Trophoblast cell (in vitro differentiated cells and primary cell): Measurements from ENCODE around the gene ZKSCAN8.

Source experiments
- DNase-seq, 2 donors: peaks; one replicate each; pipeline ENCODE4 v3.0.0-alpha.2; 2016
- H2AFZ ChIP-seq: 2 replicates; pipeline ENCODE4 v1.6.1; 2013; ENCODE audit warnings: low read length, moderate library complexity, mild to moderate bottlenecking; ENCODE audit not compliant: insufficient read depth, poor library complexity
- H2AK5ac ChIP-seq: 2 replicates; pipeline ENCODE4 v1.6.1; 2013; ENCODE audit warnings: mild to moderate bottlenecking, low read length
- H2BK120ac ChIP-seq: 2 replicates; pipeline ENCODE4 v1.6.1; 2013; ENCODE audit warnings: low read length, mild to moderate bottlenecking, moderate library complexity; ENCODE audit not compliant: insufficient read depth, poor library complexity
- H2BK12ac ChIP-seq: 2 replicates; pipeline ENCODE4 v1.6.1; 2013; ENCODE audit warnings: mild to moderate bottlenecking, low read length, moderate library complexity
- H2BK5ac ChIP-seq: 2 replicates; pipeline ENCODE4 v1.6.1; 2013; ENCODE audit warnings: low read length, low read depth, moderate library complexity, mild to moderate bottlenecking; ENCODE audit not compliant: poor library complexity
- H3K14ac ChIP-seq: 2 replicates; pipeline ENCODE4 v1.6.1; 2013; ENCODE audit warnings: mild to moderate bottlenecking, low read length
- H3K18ac ChIP-seq: 2 replicates; pipeline ENCODE4 v1.6.1; 2013; ENCODE audit warnings: mild to moderate bottlenecking, low read length
- H3K23ac ChIP-seq: 2 replicates; pipeline ENCODE4 v1.6.1; 2013; ENCODE audit warnings: low read length
- H3K27ac ChIP-seq: 2 replicates; pipeline ENCODE4 v1.5.1; 2013; ENCODE audit warnings: low read depth, mild to moderate bottlenecking, inconsistent platforms, low read length, moderate library complexity
- H3K27me3 ChIP-seq: 2 replicates; pipeline ENCODE4 v1.6.1; 2013; ENCODE audit warnings: inconsistent platforms, mild to moderate bottlenecking, low read length, moderate library complexity; ENCODE audit not compliant: insufficient read depth
- H3K36me3 ChIP-seq, 2 experiments: 1 replicate in 1 of 2; 2 replicates in 1 of 2; pipeline ENCODE4 v1.6.1; 2013; ENCODE audit warnings: low read length in 2 of 2, mild to moderate bottlenecking in 2 of 2, moderate library complexity in 1 of 2; ENCODE audit not compliant: insufficient read depth in 2 of 2, control insufficient read depth in 1 of 2
- H3K4ac ChIP-seq: 2 replicates; pipeline ENCODE4 v1.6.1; 2013; ENCODE audit warnings: low read depth, mild to moderate bottlenecking, low read length, moderate library complexity
- H3K4me1 ChIP-seq, 2 experiments: 1 replicate in 1 of 2; 2 replicates in 1 of 2; pipeline ENCODE4 v1.6.1; 2013; ENCODE audit warnings: low read length in 2 of 2, mild to moderate bottlenecking in 2 of 2, moderate library complexity in 1 of 2; ENCODE audit not compliant: insufficient read depth in 2 of 2, control insufficient read depth in 1 of 2
- H3K4me2 ChIP-seq: 2 replicates; pipeline ENCODE4 v1.6.1; 2013; ENCODE audit warnings: inconsistent platforms, mild to moderate bottlenecking, low read length, moderate library complexity
- H3K4me3 ChIP-seq: 2 replicates; pipeline ENCODE4 v1.5.1; 2013; ENCODE audit warnings: mild to moderate bottlenecking, low read depth, low read length, inconsistent platforms
- H3K79me1 ChIP-seq: one replicate; pipeline ENCODE4 v1.6.1; 2013; ENCODE audit warnings: low read length
- H3K79me2 ChIP-seq: 2 replicates; pipeline ENCODE4 v1.6.1; 2013; ENCODE audit warnings: low read length, mild to moderate bottlenecking; ENCODE audit not compliant: control insufficient read depth, insufficient read depth, poor library complexity
- H3K9ac ChIP-seq: 2 replicates; pipeline ENCODE4 v1.6.1; 2013; ENCODE audit warnings: mild to moderate bottlenecking, low read length
- H3K9me3 ChIP-seq: 2 replicates; pipeline ENCODE4 v1.6.1; 2013; ENCODE audit warnings: low read depth, mild to moderate bottlenecking, control low read depth, inconsistent platforms, low read length; ENCODE audit not compliant: insufficient read depth
- H4K12ac ChIP-seq: 2 replicates; pipeline ENCODE4 v1.6.1; 2013; ENCODE audit warnings: low read depth, mild to moderate bottlenecking, low read length, moderate library complexity
- H4K8ac ChIP-seq: 2 replicates; pipeline ENCODE4 v1.6.1; 2013; ENCODE audit warnings: low read depth, mild to moderate bottlenecking, low read length, moderate library complexity
- H4K91ac ChIP-seq: one replicate; pipeline ENCODE4 v1.6.1; 2013; ENCODE audit warnings: low read depth, mild to moderate bottlenecking, low read length, moderate library complexity
- WGBS: extraction: QIAGEN DNeasy Blood & Tissue Kit; methylation state at CpG from one replicate; pipeline ENCODE4 v1.1.7; 2013; ENCODE audit warnings: missing lambda C conversion rate; ENCODE audit not compliant: insufficient read length, insufficient coverage; ENCODE audit errors: extremely low coverage; 5-methylcytosine and 5-hydroxymethylcytosine counted together

The ZKSCAN8 gene

DNA sequence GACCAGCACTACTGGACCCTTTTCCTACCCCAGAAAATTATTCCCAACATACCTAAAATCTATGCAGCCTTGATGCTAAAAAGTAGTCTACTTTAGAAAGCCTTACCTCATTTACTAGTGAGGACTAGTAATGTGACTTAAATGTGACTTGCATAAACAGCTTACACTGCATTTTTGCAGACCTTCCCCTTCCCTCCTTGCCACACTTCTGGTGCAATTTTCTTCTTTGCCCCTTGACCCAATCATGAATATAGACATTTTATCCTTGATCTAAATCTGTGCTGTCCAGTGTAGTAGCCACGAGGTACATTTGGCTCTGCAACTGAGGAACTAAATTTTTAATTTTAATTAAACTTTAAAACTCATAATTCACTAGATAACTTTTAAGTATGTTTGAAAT lies 7.0 kb upstream of the ZKSCAN8 start:
- Histone ChIP-seq H2AFZ (no peak overlapping the region), H4K91ac (no peak overlapping the region), H3K79me1 (peaks cover 6% of the 10 kb centered on the region), H2BK12ac (no peak overlapping the region), H3K23ac (no peak overlapping the region), H3K18ac (no peak overlapping the region), H3K14ac (no peak overlapping the region), H2BK120ac (no peak overlapping the region), H3K4me3 (no peak overlapping the region), H3K4ac (no peak overlapping the region), H4K8ac (no peak overlapping the region), H3K27ac (no peak overlapping the region), H3K4me2 (no peak overlapping the region), H3K9ac (no peak overlapping the region), H4K12ac (no peak overlapping the region), H3K27me3 (no peaks in the 10 kb centered on the region), H3K36me3 (peaks cover 1 to 2% of the 10 kb centered on the region in 2 experiments), H2AK5ac (no peak overlapping the region), H3K4me1 (peaks cover 0 to 5% of the 10 kb centered on the region in 2 experiments), H2BK5ac (no peak overlapping the region), H3K9me3 (no peaks in the 10 kb centered on the region), H3K79me2 (peaks cover 4% of the 10 kb centered on the region)
- DNase-seq: peak in 1 of 2 donors; percentile 9
- WGBS: no CpG with 5 or more reads among the region's 1 CpG

DNA sequence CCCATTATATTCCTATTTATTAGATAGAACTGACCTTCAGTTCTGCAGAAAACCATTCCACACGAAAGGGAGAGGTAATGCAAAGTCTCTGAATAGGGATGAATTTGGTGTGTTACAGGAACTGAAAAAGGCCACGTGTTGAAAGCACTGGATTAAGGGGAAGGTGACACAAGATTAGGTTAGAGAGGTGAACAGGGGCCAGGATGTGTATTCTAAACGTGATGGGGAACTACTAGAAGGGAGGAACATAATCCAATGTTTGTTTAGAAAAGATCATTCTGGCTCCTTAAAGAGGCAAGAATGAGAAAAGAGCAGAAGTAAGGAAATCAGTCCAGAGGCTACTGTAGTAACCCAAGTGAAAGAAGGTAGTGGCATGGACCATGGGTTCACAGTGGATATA lies 6.3 kb upstream of the ZKSCAN8 start:
- no peak overlapping the region for H4K12ac ChIP-seq
- WGBS: no CpG with 5 or more reads among the region's 3 CpGs
- H2AK5ac ChIP-seq: no peak overlapping the region
- peaks cover 0 to 5% of the 10 kb centered on the region in 2 experiments for H3K4me1 ChIP-seq
- H3K9ac ChIP-seq: no peak overlapping the region
- H3K4me3 ChIP-seq: no peak overlapping the region
- peaks cover 1 to 2% of the 10 kb centered on the region in 2 experiments for H3K36me3 ChIP-seq
- H2BK120ac ChIP-seq: no peak overlapping the region
- H2AFZ ChIP-seq: no peak overlapping the region
- no peaks in the 10 kb centered on the region for H3K27me3 ChIP-seq
- H3K14ac ChIP-seq: no peak overlapping the region
- H3K23ac ChIP-seq: no peak overlapping the region
- no peak overlapping the region for H3K18ac ChIP-seq
- DNase-seq: no peak
- no peak overlapping the region for H2BK12ac ChIP-seq
- no peak overlapping the region for H2BK5ac ChIP-seq
- H3K4me2 ChIP-seq: no peak overlapping the region
- H3K79me1 ChIP-seq: peaks cover 6% of the 10 kb centered on the region
- no peak overlapping the region for H3K4ac ChIP-seq
- no peaks in the 10 kb centered on the region for H3K9me3 ChIP-seq
- peaks cover 4% of the 10 kb centered on the region for H3K79me2 ChIP-seq
- H4K8ac ChIP-seq: no peak overlapping the region
- H4K91ac ChIP-seq: no peak overlapping the region
- no peak overlapping the region for H3K27ac ChIP-seq

DNA sequence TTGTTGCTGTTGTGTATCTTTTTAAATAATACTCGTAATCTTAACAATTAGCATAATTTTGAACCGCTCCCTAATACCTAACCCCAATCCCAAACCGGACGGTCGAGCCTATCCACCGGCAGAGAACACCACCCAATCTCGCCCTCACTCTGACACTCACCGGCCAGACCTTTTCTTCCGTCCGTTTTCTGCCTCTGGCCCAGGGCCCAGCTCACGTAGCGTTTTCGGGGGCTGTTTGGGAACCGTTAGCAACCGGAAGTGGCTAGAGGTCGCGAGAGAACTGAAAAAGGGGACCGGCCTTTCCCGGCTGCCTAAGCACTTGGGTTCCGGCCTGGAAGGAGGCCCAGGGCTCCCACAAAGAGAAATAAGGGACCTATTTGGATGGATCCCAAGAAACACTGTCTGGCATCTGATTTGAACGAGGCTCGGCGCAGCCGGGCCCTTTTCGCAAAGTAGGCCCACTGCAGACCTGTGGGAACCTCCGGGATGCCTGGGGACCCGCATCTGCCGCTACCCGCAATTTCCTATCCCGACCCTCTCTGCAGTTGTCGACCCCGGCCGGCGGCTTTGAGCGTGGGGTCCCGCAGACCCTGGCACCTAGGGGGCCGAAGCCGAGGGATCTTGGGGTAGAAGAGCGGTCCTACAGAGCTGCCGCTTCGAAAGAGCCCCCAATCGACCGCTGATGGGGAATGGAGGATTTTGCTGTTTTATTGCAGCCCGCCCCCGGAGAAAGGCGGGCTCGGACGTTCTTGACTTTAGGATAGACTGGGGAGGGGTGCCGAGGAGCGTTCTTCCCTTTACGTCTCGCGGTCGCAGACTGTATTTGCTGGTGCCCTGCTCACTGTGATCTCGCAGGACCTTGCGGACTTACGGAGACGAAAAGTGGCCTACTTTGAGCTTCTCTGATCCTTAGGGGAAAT lies 4.8 kb upstream of the ZKSCAN8 start:
- peak overlapping the region; percentile 83 for H3K4me3 ChIP-seq
- H4K91ac ChIP-seq: peak overlapping the region; percentile 86
- peak overlapping the region; percentile 84 for H3K9ac ChIP-seq
- H3K79me1 ChIP-seq: peaks cover 7% of the 10 kb centered on the region
- peak; percentile 48 to 69 for DNase-seq
- H2BK12ac ChIP-seq: no peak overlapping the region
- peak overlapping the region; percentile 99 for H2AFZ ChIP-seq
- H3K4ac ChIP-seq: peak overlapping the region; percentile 25
- peak overlapping the region; percentile 89 for H3K4me2 ChIP-seq
- peak overlapping the region; percentile 63 for H3K27ac ChIP-seq
- WGBS: no CpG with 5 or more reads among the region's 58 CpGs
- peak overlapping the region; percentile 99 for H4K8ac ChIP-seq
- H3K9me3 ChIP-seq: no peaks in the 10 kb centered on the region
- H3K23ac ChIP-seq: no peak overlapping the region
- peak overlapping the region; percentile 64 for H2BK5ac ChIP-seq
- H3K79me2 ChIP-seq: peaks cover 5% of the 10 kb centered on the region
- peak overlapping the region; percentile 97 for H4K12ac ChIP-seq
- H3K18ac ChIP-seq: peak overlapping the region; percentile 25
- H2BK120ac ChIP-seq: peak overlapping the region; percentile 75
- peaks cover 0 to 8% of the 10 kb centered on the region in 2 experiments for H3K4me1 ChIP-seq
- H3K27me3 ChIP-seq: no peaks in the 10 kb centered on the region
- H3K14ac ChIP-seq: peak overlapping the region; percentile 93
- no peak overlapping the region for H2AK5ac ChIP-seq
- H3K36me3 ChIP-seq: peaks cover 0 to 2% of the 10 kb centered on the region in 2 experiments

DNA sequence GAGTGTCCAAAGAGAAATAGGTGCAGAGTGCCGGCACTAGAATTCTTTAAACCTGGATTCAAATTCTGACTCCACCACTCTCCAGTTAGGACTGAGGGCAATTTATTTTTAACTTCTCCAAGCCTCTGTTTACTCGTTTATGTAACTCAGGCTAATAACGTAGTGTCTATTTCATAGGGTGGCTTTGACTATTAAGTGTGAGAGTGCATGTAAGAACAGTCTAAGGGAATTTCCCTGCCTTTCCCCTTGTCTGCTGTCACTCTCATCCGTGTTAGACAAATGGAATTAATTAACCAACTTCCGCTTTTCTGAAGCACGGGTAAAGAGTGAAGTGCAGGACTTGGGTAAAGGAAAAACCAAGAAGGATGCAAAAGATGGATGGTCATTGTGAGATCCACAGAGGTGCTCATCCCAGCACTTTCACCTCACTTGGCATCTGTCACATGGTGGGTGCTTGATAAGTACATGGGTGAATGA lies 4.1 kb upstream of the ZKSCAN8 start:
- Histone ChIP-seq H3K14ac (no peak overlapping the region), H4K91ac (no peak overlapping the region), H3K4me1 (peaks cover 0 to 8% of the 10 kb centered on the region in 2 experiments), H3K36me3 (peaks cover 0 to under 1% of the 10 kb centered on the region in 2 experiments), H2AK5ac (no peak overlapping the region), H3K9ac (peak overlapping the region; percentile 84), H2AFZ (peak overlapping the region; percentile 99), H3K9me3 (no peaks in the 10 kb centered on the region), H3K4me2 (peak overlapping the region; percentile 89), H4K8ac (peak overlapping the region; percentile 99), H3K79me2 (peaks cover 6% of the 10 kb centered on the region), H3K23ac (no peak overlapping the region), H4K12ac (peak overlapping the region; percentile 23), H3K27ac (peak overlapping the region; percentile 39), H3K79me1 (peaks cover 9% of the 10 kb centered on the region), H3K27me3 (no peaks in the 10 kb centered on the region), H2BK12ac (no peak overlapping the region), H3K4me3 (peak overlapping the region; percentile 83), H3K4ac (no peak overlapping the region), H3K18ac (no peak overlapping the region), H2BK5ac (peak overlapping the region; percentile 64), H2BK120ac (no peak overlapping the region)
- no CpG with 5 or more reads among the region's 6 CpGs for WGBS
- DNase-seq: peak in 1 of 2 donors; percentile 34
